ENCODE measurements around the gene ADORA3. TPM values are rescaled to one million over a fixed set of nuclear protein-coding genes. Genes with fewer than 3 reads are reported as not detected.

ADORA3 gene
- polyA plus RNA-seq, 1 donor from 2014 or later = not detected

GRCh38 chr1:111540928-111541327, 37.5 kb upstream of the ADORA3 start:
- no peak for TF ChIP-seq MXI1 (conservative IDR thresholded peaks at IDR 0.05; ENCODE audit: poor library complexity, severe bottlenecking)
- no peak for TF ChIP-seq REST (IDR thresholded peaks at IDR 0.05; ENCODE audit: borderline replicate concordance)
- TF ChIP-seq CTCF (IDR thresholded peaks at IDR 0.05; ENCODE audit: poor library complexity, severe bottlenecking) = no peak
- no peak for TF ChIP-seq POLR2AphosphoS5 (IDR thresholded peaks at IDR 0.05)
- TF ChIP-seq EZH2 (IDR thresholded peaks at IDR 0.05; ENCODE audit: borderline replicate concordance, insufficient read depth, low read length, poor library complexity, severe bottlenecking) = no peak
- no peak for TF ChIP-seq TAF1 (IDR thresholded peaks at IDR 0.05; ENCODE audit: low read depth)
- no peak for TF ChIP-seq EP300 (conservative IDR thresholded peaks at IDR 0.05; ENCODE audit: poor library complexity, severe bottlenecking)
- no peak for TF ChIP-seq SMC3 (conservative IDR thresholded peaks at IDR 0.05; ENCODE audit: poor library complexity)
- no peak for TF ChIP-seq RAD21 (conservative IDR thresholded peaks at IDR 0.05)
- Histone ChIP-seq H3K36me3 (ENCODE audit: insufficient read depth, low read length) (no peaks in the 10 kb centered on the region), H3K79me2 (replicated peaks; ENCODE audit: insufficient read depth, low read length) (no peaks in the 10 kb centered on the region), H3K27me3 (ENCODE audit: insufficient read depth, low read depth, low read length) (no peaks in the 10 kb centered on the region), H3K27ac (ENCODE audit: low read length) (no peak overlapping the region), H3K9me2 (ENCODE audit: insufficient read depth, low read length) (no peaks in the 10 kb centered on the region), H3K4me3 (ENCODE audit: low read length) (no peak overlapping the region), H4K20me1 (ENCODE audit: insufficient read depth) (no peaks in the 10 kb centered on the region), H3K9me3 (ENCODE audit: low read length) (no peaks in the 10 kb centered on the region), H2AFZ (ENCODE audit: low read depth, low read length) (no peak overlapping the region), H3K4me2 (ENCODE audit: low read length) (no peak overlapping the region), H3F3A (ENCODE audit: insufficient read depth, low read length, poor library complexity, severe bottlenecking) (no peaks in the 10 kb centered on the region), H3K9ac (ENCODE audit: low read length) (no peak overlapping the region)

- Histone ChIP-seq H3K9ac (ENCODE audit: low read length) (no peak overlapping the region), H3K79me2 (replicated peaks; ENCODE audit: insufficient read depth, low read length) (no peaks in the 10 kb centered on the region), H4K20me1 (ENCODE audit: insufficient read depth) (no peaks in the 10 kb centered on the region), H3K9me2 (ENCODE audit: insufficient read depth, low read length) (no peaks in the 10 kb centered on the region), H3K9me3 (ENCODE audit: low read length) (no peaks in the 10 kb centered on the region), H3F3A (ENCODE audit: insufficient read depth, low read length, poor library complexity, severe bottlenecking) (no peaks in the 10 kb centered on the region), H3K36me3 (ENCODE audit: insufficient read depth, low read length) (no peaks in the 10 kb centered on the region), H3K4me2 (ENCODE audit: low read length) (no peak overlapping the region), H3K27ac (ENCODE audit: low read length) (no peak overlapping the region), H2AFZ (ENCODE audit: low read depth, low read length) (no peak overlapping the region), H3K27me3 (ENCODE audit: insufficient read depth, low read depth, low read length) (no peaks in the 10 kb centered on the region), H3K4me3 (ENCODE audit: low read length) (no peak overlapping the region)
- TF ChIP-seq MXI1 (conservative IDR thresholded peaks at IDR 0.05; ENCODE audit: poor library complexity, severe bottlenecking) (no peak), REST (IDR thresholded peaks at IDR 0.05; ENCODE audit: borderline replicate concordance) (no peak), TAF1 (IDR thresholded peaks at IDR 0.05; ENCODE audit: low read depth) (no peak), EP300 (conservative IDR thresholded peaks at IDR 0.05; ENCODE audit: poor library complexity, severe bottlenecking) (no peak), RAD21 (conservative IDR thresholded peaks at IDR 0.05) (no peak), EZH2 (IDR thresholded peaks at IDR 0.05; ENCODE audit: borderline replicate concordance, insufficient read depth, low read length, poor library complexity, severe bottlenecking) (no peak), SMC3 (conservative IDR thresholded peaks at IDR 0.05; ENCODE audit: poor library complexity) (no peak), POLR2AphosphoS5 (IDR thresholded peaks at IDR 0.05) (no peak), CTCF (IDR thresholded peaks at IDR 0.05; ENCODE audit: poor library complexity, severe bottlenecking) (no peak)
Observed at GRCh38 chr1:111538343-111539025, 35.1 kb upstream of the ADORA3 start.

Measured in neural cell (in vitro differentiated cells).